GM19463 (cell line): ENCODE measurements around the gene VPS13C.
A peak's percentile ranks its signal among the peaks of the same experiment; 100 is the strongest.

Source experiments
- ATAC-seq: cut with Tn5 transposase; IDR thresholded peaks from one replicate; pipeline ENCODE4 v1.9.1; 2021; ENCODE audit warnings: mild to moderate bottlenecking, moderate library complexity; ENCODE audit not compliant: unreplicated experiment

VPS13C gene

GRCh38 chr15:62060113-62060895, at the start of gene VPS13C:
TSS of gene VPS13C (minus strand) at chr15:62060447. CDS start at chr15:62060374, 73 bp downstream.
- ATAC-seq, result peak; percentile 84

GRCh38 chr15:62109437-62109836, 49.2 kb upstream of the VPS13C start:
- no peak for ATAC-seq

GRCh38 chr15:62108411-62108810, 48.2 kb upstream of the VPS13C start:
- ATAC-seq, result no peak

- no peak for ATAC-seq
These were observed 47.4 kb upstream of the VPS13C start for GRCh38 chr15:62107571-62108121.

- ATAC-seq, result no peak
These were observed 45.8 kb upstream of the VPS13C start for GRCh38 chr15:62106096-62106495.

GRCh38 chr15:62105266-62105665, 45.0 kb upstream of the VPS13C start:
- no peak for ATAC-seq

GRCh38 chr15:62104846-62105245, 44.6 kb upstream of the VPS13C start:
- no peak for ATAC-seq

- ATAC-seq, result no peak
These were observed 44.2 kb upstream of the VPS13C start for GRCh38 chr15:62104401-62104800.

- no peak for ATAC-seq
These were observed 43.2 kb upstream of the VPS13C start for GRCh38 chr15:62103431-62103830.

- ATAC-seq, result no peak
These were observed 38.9 kb upstream of the VPS13C start for GRCh38 chr15:62099094-62099601.

GRCh38 chr15:62094388-62094787, 34.1 kb upstream of the VPS13C start:
- ATAC-seq, result no peak

GRCh38 chr15:62093809-62094208, 33.6 kb upstream of the VPS13C start:
- ATAC-seq, result no peak

GRCh38 chr15:62090988-62091387, 30.7 kb upstream of the VPS13C start:
- no peak for ATAC-seq

- no peak for ATAC-seq
These were observed 29.4 kb upstream of the VPS13C start for GRCh38 chr15:62089616-62090015.

- ATAC-seq, result no peak
These were observed 28.1 kb upstream of the VPS13C start for GRCh38 chr15:62088353-62088693.

- ATAC-seq, result no peak
These were observed 27.6 kb upstream of the VPS13C start for GRCh38 chr15:62087671-62088352.

- no peak for ATAC-seq
These were observed 25.5 kb upstream of the VPS13C start for GRCh38 chr15:62085740-62086139.

GRCh38 chr15:62083194-62084154, 23.2 kb upstream of the VPS13C start:
- ATAC-seq, result no peak

- no peak for ATAC-seq
These were observed 19.3 kb upstream of the VPS13C start for GRCh38 chr15:62079594-62079993.

- ATAC-seq, result no peak
These were observed 15.5 kb upstream of the VPS13C start for GRCh38 chr15:62075595-62076277.
